HG03457 (cell line): Measurements from ENCODE around the gene MSRB1.

Source experiments
- ATAC-seq: cut with Tn5 transposase; IDR thresholded peaks from one replicate; pipeline ENCODE4 v1.9.1; 2021; ENCODE audit warnings: moderate number of reproducible peaks; ENCODE audit not compliant: unreplicated experiment

Gene MSRB1

GRCh38 chr16:1979271-1980029 is 36.5 kb upstream of the MSRB1 start:
- no peak for ATAC-seq

GRCh38 chr16:1978476-1979120 is 35.6 kb upstream of the MSRB1 start:
- ATAC-seq, result no peak

GRCh38 chr16:1977875-1978268 is 34.9 kb upstream of the MSRB1 start:
- ATAC-seq, result no peak

- no peak for ATAC-seq
Observed at GRCh38 chr16:1976951-1977874, 34.2 kb upstream of the MSRB1 start.

- ATAC-seq, result no peak
Observed at GRCh38 chr16:1976216-1976520, 33.2 kb upstream of the MSRB1 start.

GRCh38 chr16:1975432-1976215 is 32.6 kb upstream of the MSRB1 start:
- ATAC-seq, result no peak

GRCh38 chr16:1974157-1975070 is 31.4 kb upstream of the MSRB1 start:
- ATAC-seq, result no peak

- ATAC-seq, result no peak
Observed at GRCh38 chr16:1973461-1974156, 30.6 kb upstream of the MSRB1 start.

- ATAC-seq, result no peak
Observed at GRCh38 chr16:1972490-1972877, 29.5 kb upstream of the MSRB1 start.

GRCh38 chr16:1971796-1972489 is 28.9 kb upstream of the MSRB1 start, which contains the start of gene TBL3:
Gene TBL3, plus strand, starts transcription at chr16:1972053. Its CDS starts 112 bp downstream, at chr16:1972165.
- ATAC-seq, result peak; percentile 54

- ATAC-seq, result no peak
Observed at GRCh38 chr16:1968146-1968953, 25.4 kb upstream of the MSRB1 start.

GRCh38 chr16:1966460-1966859 is 23.5 kb upstream of the MSRB1 start, which contains the start of gene RNF151:
Gene RNF151, plus strand, starts transcription at chr16:1966856. Its CDS starts 26 bp downstream, at chr16:1966882.
- no peak for ATAC-seq

- no peak for ATAC-seq
Observed at GRCh38 chr16:1965396-1966001, 22.5 kb upstream of the MSRB1 start.

- ATAC-seq, result peak; percentile 52
Observed at GRCh38 chr16:1964506-1965395, 21.8 kb upstream of the MSRB1 start, which contains the start of gene RPS2. Gene RPS2, minus strand, starts transcription at chr16:1964826. Its CDS starts 201 bp downstream, at chr16:1964625.

- no peak for ATAC-seq
Observed at GRCh38 chr16:1963806-1964505, 21.0 kb upstream of the MSRB1 start.
